HG03097 (cell line): ENCODE measurements around the gene NOBOX.
"Not testable (repeated sequence)": the region's sequence is repeated elsewhere in the genome, so short reads cannot be mapped to it uniquely, and the experiment has no call there.

ENCODE experiments used
- ATAC-seq: cut with Tn5 transposase; IDR thresholded peaks from one replicate; pipeline ENCODE4 v1.9.1; 2021; ENCODE audit not compliant: unreplicated experiment, low FRiP score

Gene NOBOX

DNA sequence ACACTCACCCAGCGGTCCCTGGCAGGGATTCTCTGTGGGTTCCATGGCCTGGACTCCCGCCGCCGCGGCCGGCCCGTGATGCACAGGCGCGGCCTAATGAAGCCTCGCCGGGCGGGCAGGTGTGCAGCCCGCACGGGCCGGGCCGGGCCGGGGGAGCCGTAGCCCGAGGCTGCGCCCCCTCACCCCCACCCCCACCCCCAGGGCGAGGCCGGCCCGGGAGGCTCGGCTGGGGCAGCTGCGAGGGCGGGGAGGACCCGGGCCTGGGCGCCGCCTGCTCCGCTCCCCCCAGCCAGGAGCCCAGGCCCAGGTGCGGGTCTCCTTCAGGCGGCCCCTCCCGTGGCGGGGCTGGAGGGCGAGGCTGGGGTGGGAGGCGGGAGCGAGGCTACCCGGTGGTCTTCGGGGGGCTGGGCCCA, at the start of gene NOBOX:
Gene NOBOX (minus strand): TSS at position 45 of the 413 bp plus-strand sequence.
- no peak for ATAC-seq

DNA sequence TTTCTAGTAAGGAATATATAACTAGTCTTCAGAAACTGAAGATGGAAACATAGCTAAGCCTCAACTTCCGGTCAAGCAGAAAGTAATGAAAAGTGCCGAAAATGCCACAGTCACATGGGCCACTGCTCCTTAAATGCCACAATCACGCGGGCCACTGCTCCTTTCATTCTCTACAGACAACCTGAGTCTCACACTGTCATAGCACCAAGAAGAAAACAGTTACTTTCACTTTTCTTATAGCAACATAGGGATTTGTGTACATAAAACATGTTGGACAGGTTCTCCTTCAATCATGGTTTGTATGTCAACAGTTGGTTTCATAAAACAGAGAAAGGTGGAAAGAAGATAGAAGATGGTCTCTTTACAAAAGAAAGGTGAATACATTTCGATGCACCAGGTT, 48.6 kb upstream of the NOBOX start:
- peak; percentile 79 for ATAC-seq

DNA sequence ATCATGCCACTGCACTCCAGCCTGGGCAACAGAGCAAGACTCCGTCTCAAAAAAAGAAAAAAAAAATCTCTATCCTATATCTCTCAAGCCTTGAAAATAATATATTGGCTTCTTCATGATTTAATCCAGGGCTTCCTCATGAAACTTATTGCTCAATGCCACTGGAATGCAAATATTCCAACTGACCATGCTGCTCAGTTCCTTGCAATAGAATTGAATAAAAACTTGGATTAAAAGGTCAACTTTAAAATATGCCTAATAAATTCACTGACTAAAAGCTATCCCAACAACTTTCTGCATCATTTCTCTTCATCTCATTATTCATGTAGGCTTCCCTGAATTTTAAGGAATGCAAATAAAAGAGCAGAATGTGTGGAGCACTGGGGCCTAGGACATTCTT, 42.1 kb upstream of the NOBOX start:
- ATAC-seq: no peak

DNA sequence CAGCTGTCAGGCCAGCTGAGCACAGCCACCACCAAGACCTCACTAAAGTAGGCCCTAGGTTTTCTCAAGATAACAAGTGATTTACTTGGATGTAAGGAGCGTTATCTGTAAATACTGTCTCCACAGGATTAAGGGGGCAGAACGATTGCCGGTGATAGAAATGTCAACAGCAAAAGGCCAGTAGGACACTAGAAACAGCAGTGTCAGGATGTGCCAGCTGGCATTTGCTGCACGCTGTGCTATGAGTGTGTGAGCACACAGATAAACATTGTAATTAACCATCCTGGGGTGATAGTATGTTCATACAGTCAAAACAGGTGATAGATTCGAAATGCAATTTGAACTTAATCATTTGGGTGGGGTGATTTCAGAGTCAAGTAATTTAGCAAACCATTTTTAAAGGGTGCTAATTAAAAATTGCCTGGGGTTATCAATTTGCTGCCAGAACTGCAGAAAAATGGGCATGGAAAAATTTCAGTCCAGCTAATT, 36.3 kb upstream of the NOBOX start:
- no peak for ATAC-seq

DNA sequence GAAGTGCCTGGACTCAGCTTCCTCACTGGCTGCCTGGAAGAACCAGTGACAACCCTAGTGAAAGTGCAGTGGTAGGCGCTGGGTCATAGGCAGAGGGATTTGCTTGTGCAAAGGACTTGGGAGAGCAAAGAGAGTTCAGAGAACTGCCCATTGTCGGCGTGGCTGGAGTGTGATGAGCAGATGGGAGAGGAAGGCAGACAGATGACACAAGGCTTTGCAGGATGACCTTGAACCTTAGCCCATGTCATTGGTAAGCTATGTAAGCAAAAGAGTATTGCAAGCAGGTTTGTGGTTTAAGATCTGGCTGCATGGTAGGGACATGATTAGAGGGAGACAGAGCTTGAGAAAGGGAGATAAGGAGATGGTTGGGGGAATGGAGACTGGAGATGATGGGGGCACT, 35.3 kb upstream of the NOBOX start:
- no peak for ATAC-seq

DNA sequence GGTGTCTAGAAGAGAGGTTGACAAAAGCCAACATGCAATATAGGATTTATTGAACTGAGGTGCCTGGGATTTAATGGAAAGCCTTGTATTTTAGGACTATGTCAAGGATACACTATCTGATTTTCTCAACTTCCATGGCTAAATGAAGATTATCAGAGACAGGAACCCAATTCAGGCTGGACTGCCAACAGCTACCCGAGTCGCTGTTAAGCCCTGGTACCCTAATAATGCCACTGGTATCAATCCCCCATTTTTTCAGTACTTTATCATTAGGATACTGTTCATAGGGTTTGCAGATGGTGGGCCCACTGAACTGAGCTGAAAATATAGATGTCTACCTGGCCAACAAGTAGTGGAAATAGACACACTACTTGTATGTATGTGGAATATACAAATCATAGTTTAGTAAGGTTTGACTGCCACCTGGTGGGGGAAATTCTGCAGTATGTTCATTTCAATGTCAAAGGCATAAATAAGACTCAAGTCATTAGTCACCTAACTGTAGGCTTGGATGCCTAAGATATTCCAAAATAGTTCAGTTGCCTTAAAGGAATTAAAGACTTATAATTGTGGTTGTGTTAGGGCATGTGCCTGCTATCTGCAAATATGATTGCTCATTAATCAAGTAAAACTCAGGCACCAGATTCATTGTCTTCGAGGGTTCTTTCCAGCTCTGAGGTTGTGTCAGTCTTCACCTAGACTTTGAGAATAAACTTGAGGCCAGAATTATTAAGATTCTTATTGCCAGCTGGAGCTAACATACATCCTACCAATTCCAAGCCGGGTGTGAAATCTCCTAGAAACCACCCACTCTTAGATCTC, 34.1 kb upstream of the NOBOX start:
- ATAC-seq: peak; percentile 74

DNA sequence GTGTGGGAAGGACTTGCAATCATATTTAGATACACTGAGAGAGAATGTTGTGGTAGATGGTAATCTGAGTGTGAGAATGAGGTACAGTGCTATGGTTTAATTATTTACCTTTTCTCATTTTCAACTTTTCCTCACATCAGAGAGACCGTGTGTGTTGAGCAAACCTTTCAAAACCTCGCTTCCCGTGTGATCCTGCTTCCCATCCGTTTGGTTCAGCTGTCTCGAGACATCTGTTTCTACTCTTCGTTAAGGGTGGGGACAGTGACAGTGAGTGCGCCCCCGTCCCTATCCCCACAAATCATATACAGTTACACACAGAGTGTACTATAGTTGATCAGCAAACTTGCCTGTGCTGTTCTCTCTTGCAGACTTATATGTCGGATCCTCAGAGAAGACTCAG, 33.0 kb upstream of the NOBOX start:
- ATAC-seq: no peak

DNA sequence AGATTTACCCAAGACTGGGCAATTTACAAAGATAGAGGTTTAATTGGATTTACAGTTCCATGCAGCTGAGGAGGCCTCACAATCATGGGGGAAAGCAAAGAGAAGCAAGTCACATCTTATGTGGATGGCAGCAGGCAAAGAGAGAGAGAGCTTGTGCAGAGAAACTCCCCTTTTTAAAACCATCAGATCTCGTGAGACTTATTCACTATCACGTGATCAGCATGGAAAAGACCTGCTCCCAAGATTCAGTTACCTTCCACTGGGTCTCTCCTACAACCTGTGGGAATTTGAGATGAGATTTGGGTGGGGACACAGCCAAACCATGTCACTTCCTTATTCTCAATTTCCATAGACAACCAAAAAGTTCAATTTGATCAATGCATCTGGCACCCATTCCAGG, 24.9 kb upstream of the NOBOX start:
- no peak for ATAC-seq

DNA sequence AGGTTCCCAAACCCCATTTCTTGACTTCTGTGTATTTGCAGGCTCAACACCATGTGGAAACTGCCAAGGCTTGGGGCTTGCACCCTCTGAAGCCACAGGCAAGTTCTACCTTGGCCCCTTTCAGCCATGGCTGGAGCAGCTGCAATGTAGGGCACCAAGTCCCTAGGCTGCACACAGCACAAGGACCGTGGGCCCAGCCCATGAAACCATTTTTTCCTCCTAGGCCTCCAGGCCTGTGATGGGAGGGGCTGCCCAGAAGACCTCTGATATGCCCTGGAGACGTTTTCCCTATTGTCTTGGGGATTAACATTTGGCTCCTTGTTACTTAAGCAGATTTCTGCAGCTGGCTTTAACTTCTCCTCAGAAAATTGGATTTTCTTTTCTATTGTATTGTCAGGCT, 24.0 kb upstream of the NOBOX start:
- ATAC-seq: not testable (repeated sequence)

DNA sequence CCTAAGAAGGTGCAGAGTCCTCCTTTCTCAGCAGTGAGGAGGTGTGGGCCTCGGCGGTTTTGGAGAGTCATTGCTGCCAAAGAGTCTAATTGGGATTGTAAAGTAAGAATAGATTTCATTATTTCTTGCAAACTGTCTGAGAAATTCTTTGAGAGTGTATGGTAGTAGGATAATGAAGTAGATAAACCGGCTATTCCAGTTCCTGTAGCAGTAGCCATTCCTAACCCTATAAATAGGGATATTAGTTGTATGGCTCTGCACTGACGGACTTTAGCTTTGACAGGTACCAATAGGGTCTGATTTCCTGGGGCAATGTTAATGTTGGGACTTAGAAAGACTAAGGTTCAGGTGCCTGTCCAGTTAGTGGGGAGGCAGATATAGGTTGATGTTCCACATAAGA, 15.4 kb upstream of the NOBOX start:
- ATAC-seq: not testable (repeated sequence)

DNA sequence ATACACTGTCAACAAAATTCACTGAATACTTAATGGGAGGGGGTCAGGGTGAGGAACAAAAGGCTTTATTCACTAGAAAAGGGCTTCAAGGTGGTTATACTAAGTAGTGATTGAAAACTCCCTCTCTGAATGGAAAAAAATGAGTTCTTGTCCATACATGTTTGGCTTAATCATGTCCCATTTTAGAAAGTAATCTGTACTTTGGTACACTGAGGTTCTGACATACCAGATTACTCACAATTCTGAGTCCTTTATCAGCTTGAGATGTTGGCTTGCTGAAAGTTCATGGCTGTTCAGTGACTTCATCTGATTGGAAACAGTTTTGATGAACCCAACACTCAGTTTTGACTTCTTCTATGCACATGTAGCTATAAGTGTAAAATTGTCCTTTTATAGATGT, 12.8 kb upstream of the NOBOX start:
- no peak for ATAC-seq

DNA sequence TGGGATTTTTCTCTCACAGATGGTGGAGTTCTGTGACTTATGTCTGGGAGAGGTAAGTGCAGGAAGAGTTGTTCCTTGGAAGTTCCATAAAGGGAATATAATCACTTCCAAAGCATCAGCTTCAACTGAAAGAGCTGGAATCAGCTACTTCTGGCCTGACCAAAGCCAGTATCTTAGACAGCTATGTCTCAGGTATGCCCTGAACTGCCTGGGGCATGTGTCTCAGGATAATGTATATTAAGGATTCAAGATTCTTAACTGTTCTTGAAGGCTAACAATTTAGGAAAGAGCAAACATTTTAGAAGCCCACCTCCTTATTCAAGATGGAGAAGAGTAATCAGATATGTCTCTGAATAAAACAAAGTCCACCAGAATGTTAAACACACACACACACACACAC, 12.4 kb upstream of the NOBOX start:
- ATAC-seq: no peak

DNA sequence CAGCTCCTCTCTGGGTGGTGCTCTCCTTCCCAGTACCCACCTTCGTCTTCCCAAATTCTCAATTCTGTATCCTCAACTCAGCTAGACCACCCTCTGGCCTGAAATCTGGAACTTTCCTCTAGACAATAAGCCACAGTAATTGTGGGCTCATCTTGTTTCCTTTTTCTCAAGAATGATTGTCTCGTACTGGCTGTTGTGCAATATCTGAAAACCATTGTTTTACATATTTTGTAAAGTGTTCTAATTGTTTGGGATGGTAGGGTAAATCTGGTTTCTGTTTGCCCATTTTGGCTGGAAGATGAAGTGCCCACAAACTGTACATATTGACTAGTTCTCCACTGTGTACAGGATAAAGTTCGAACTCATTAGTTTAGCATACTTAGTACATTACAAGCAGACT, 11.3 kb upstream of the NOBOX start:
- no peak for ATAC-seq

DNA sequence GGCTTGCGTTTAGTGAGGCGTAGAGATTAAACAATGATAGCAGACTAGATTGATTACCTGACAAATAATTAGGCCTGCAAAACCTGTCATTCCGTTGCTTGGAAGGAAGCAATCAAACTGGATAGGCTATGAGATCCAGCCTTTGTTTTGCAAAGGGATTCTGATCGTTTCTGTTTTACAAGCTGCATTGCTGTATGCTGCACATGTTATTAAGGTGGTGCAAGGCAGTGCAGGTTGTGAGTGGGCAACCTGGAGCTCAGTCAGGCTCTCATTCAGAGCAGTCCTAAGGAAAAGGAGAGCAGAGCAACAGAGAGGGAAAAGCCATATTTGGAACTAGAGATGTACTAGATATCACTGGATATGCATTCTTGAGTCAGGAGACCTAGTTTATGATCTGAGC, 6.9 kb upstream of the NOBOX start:
- ATAC-seq: no peak

DNA sequence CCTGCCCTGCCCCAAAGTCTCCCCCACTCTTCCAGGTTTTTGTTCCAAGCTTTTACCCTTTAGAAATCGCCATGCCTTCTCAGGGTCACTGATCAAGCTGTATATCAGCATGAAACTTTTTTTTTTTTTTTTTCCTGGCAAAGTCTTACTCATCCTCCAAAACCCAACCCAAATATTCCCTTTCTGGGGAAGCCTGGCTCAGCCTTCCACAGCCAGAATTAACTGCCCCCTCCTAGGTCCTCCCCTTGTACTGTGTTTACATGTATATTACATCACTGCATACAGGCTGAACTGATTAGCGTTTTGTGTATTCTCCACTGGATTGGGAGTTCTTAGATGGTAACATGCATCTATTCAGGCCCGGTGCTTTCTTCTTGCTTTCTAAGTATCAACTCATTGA, 4.6 kb upstream of the NOBOX start:
- ATAC-seq: no peak

DNA sequence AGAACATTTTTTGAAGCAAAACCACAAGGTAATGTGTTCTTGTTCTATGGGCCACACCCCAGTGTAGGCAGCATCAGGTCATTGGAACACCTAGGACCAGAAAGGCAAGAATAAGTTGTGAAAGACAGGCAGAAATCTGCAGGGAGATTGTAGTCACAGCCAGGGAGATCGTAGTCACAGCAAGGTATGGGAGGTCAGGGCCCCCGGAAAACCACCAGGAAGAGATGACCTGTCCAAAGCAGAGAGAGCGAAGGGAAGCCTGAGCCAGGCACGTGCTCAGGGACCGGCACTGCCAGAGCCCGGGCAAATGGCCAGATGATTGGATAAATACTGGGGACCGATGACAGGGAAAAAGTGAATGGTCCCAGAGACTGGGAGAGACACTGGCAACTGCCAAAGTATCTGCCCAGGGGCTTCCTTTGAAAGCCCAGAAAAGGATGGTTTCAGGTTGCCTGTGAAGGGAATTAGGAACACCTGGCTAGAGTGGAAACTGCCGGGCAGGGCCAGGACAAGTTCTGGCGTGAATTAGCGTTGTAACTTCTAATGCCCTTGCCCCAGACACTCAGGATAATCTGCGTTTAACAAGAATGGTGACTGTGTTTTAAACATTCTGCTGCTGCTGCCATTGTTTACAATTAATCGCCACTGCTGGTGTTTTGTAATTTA, 3.9 kb upstream of the NOBOX start:
- no peak for ATAC-seq

DNA sequence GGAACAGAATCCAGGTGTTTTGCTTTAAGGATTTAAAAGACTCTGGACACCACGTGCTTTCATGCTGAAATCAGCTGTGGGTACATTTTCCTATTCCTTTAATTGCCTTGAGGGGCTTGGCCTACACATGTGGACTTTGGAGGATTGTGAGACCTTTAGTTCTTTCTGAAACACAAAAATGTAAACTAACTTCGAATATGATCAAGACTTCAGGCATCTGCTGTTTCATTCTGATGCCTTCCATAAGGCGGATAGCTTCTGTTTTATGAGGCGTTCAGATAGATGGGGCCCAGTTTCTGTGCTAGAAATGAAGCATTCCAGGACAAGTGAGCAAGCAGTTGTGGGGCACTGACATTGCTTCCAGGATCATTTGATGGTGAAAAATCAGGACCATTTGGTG, 1.5 kb upstream of the NOBOX start:
- ATAC-seq: no peak

DNA sequence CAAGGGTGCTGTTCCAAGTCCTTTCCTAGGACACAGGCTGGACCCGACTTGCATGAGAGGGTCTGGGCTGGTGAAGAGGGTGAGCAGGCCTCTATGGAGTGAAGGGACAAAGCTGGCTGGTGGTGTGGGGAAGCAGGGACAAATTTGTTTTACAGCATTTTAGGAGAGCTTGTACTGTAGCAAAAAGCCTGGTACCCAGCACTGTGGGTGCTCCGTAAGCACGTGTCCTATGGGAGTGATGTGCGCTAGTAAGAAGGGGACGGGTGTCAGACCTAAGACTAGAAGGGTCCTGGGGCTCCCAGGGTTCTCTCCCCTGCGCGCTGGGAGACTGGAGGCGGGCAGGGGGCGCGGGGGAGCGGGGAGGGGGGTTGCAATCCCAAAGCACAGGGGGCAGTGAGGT, 391 bp downstream of the NOBOX start:
- no peak for ATAC-seq

DNA sequence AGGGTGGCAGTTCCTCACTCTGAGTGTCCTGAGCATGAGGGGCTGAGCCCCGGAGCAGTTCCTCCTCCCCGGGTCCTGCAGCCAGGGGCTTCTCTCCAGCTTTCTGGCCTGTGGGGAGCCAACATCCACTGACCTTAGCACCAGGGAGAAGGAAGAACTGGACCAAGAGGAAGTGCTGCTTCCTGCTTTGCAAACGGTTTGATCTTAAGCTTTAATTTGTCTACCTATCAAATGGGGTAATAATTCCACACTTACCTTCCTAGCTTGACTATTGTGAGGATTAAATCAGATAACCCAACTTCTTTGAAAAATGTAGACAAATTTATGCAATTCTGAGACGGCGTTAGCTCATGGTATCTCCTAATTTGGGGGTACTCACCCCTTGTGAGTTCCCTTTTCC, 2.0 kb downstream of the NOBOX start:
- ATAC-seq: no peak

DNA sequence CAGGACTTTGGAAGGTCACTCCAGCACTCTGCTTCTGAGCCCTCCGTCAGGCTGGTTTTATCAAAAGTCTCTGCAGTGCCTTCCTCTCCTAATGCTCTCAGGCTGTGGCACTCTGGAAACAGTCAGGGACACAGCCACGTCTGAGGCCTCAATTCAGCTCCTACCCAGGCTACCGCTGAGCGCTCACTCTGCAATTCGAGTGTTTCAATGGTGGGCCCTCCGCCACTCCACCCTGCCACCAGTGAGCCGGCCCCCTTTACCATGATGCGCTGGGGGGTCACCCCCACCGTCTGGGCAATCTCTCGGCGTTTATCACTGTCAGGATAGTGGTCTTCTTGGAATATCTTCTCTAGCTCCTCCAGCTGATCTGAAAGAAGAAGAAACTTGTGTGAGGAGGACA, 3.5 kb downstream of the NOBOX start:
- no peak for ATAC-seq

DNA sequence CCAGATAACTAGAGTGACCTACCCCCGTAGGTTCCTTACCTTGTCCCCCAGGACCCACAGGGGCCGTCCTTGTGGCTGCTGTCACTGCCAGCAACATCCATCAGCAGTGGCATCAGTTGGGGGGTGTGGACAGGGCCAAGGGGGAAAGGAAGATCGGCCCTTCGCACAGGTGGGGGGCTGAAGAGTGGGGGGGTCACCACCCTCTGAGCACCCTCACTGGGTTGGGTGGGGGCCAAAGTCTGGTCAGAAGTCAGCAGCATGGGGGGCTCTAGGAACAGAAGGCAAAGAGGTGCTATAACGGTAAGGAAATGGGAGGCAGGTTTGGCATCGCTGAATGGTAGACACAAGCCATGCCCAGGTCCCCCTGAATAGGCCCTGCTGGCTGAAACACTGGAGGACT, 4.6 kb downstream of the NOBOX start:
- no peak for ATAC-seq

DNA sequence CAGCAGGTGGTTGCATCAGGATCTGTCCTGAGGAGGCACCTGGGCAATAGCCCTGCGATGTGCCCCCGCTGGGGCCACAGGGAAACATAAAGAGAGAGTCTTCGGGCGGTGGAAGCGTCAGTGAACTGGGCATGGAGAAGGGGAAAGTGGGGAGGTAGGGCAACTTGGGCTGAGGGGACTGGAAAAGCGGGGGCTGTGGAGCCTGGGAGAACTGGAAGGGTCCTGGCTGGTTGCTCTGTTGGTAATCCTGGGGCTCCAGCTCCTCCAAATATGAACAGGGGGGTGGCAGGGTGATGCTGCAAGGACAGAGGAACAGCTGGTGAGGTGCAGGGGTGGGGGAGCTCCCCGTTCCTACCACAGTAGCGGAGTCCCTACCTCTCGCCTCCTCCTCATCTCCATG, 5.2 kb downstream of the NOBOX start:
- ATAC-seq: no peak
